Measurements from ENCODE around the gene MGARP.

DNA sequence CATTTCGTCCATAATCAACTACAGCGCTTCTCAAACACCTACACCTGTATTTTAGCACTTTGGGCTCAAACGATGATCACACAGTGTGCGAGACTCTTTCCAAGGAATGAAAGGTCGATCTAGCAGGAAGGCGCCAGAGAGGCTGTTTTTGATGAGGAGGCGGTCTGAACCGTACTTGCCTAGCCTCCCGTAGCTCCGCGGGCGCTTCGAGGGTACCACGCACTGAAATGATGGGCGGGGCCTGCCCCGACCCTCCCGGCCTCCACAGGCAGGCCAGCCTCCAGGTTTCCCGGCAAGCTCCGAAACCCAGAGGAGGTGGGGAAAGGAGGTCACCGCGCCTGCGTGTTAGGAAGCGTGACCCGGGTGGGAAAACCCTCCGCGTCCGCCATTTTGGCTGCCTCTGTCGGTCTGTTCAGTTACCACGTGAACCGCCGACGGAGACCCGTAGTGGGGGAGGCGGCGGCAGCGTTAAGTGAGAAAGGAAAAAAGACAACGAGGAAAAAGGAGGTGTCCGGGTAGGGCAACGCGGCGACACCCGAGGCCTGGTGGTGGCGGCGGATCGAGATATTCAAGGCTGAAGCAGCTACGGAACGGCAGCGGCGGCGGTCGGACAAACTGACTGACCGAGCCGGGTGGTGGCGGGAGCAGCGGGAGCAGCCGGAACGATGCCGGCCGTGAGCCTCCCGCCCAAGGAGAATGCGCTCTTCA lies 21.2 kb upstream of the MGARP start, which contains the start of gene NAA15:
- peak; percentile 89 to 95 for TF ChIP-seq POLR2A (IDR thresholded peaks at IDR 0.05)
- TF ChIP-seq, protein P1, sequence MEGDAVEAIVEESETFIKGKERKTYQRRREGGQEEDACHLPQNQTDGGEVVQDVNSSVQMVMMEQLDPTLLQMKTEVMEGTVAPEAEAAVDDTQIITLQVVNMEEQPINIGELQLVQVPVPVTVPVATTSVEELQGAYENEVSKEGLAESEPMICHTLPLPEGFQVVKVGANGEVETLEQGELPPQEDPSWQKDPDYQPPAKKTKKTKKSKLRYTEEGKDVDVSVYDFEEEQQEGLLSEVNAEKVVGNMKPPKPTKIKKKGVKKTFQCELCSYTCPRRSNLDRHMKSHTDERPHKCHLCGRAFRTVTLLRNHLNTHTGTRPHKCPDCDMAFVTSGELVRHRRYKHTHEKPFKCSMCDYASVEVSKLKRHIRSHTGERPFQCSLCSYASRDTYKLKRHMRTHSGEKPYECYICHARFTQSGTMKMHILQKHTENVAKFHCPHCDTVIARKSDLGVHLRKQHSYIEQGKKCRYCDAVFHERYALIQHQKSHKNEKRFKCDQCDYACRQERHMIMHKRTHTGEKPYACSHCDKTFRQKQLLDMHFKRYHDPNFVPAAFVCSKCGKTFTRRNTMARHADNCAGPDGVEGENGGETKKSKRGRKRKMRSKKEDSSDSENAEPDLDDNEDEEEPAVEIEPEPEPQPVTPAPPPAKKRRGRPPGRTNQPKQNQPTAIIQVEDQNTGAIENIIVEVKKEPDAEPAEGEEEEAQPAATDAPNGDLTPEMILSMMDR (IDR thresholded peaks at IDR 0.05 in 4 of 5, conservative IDR thresholded peaks at IDR 0.05 in 1 of 5): no peak
